ENCODE data around the gene RBM12. TPM values are rescaled to one million over a fixed set of nuclear protein-coding genes. Genes with fewer than 3 reads are reported as not detected.

Gene RBM12
- total RNA-seq, 4 donors from 2014 or later: 24.9 to 35.0 (median 30.8) TPM

GRCh38 chr20:35699957-35700624 lies 35.4 kb upstream of the RBM12 start:
- WGBS, 2 donors: 15% methylated on average over 6 of the region's 6 CpGs
- H3K4me3 ChIP-seq: peak overlapping the region; percentile 61 to 91 (median 86)
- peaks cover 0 to 42% (median 17%) of the 10 kb centered on the region in 4 donors for H3K4me1 ChIP-seq
- H3K27me3 ChIP-seq: no peaks in the 10 kb centered on the region
- TF ChIP-seq CTCF (IDR thresholded peaks at IDR 0.05) (no peak), EP300 (IDR thresholded peaks at IDR 0.05) (no peak), POLR2A (IDR thresholded peaks at IDR 0.05) (no peak)
- peak overlapping the region; percentile 68 to 96 (median 91) for H3K27ac ChIP-seq
- peaks cover 0 to 54% (median 0%) of the 10 kb centered on the region in 3 donors for H3K36me3 ChIP-seq
- H3K9me3 ChIP-seq: no peaks in the 10 kb centered on the region
- no peak for DNase-seq (ENCODE audit: low spot score in 2 of 2)

DNA sequence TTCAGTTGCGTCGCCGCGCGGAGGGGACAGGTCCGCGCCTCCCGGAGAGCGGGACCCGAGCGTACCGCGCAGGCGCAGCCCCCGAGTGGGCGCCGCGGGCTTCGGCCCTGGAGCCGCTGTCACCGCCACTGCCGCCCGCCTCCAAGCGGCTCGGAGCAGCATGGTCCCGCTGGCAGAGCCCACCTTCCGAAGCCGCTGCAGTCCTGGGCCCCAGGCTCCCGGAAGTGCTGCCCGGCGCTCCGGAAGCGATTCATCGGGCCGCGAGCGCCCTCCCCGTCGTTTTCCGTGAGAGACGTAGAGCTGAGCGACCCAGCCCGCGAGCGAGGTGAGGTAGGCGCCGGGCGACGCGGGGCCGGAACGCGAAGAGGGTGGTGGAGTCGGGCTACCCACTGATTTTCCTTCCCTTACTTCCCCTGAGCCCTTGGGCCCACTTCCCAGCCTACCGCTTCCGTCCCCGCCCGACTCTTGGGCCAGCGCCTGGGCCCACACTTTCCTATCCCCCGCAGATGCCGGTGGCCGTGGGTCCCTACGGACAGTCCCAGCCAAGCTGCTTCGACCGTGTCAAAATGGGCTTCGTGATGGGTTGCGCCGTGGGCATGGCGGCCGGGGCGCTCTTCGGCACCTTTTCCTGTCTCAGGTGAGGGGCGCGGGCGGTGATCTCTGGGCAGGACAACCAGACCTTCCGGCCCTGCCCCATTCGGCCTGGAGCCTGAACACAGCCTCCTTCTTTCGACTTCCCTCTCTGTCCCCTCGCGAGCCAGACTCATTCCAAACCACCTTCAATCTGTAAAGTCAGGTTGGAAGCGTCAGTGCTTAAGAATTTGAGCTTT lies 34.6 kb upstream of the RBM12 start, which contains the start of the genes NFS1 and ROMO1:
Gene NFS1 (minus strand): TSS at position 226 of the 830 bp plus-strand sequence. CDS start 64 bp downstream, at position 162.
Gene ROMO1 (plus strand): TSS at position 279 of the 830 bp plus-strand sequence. CDS start 228 bp downstream, at position 507.
- WGBS, 2 donors: 0% methylated on average over 53 to 69 of the region's 81 CpGs
- Histone ChIP-seq H3K36me3 (peaks cover 0 to 54% (median 0%) of the 10 kb centered on the region in 3 donors), H3K4me1 (peaks cover 0 to 42% (median 17%) of the 10 kb centered on the region in 4 donors), H3K27me3 (no peaks in the 10 kb centered on the region), H3K4me3 (peak within 1 kb of the TSS; percentile 61 to 91 (median 86)), H3K9me3 (no peaks in the 10 kb centered on the region), H3K27ac (peak within 1 kb of the TSS; percentile 68 to 96 (median 91))
- peak; percentile 60 to 88 for TF ChIP-seq EP300 (IDR thresholded peaks at IDR 0.05)
- peak in 2 of 5 experiments; percentile 46 to 53 for TF ChIP-seq CTCF (IDR thresholded peaks at IDR 0.05)
- peak; percentile 12 to 72 for TF ChIP-seq POLR2A (IDR thresholded peaks at IDR 0.05)
- peak; percentile 71 to 76 for DNase-seq (ENCODE audit: low spot score in 2 of 2)

- Histone ChIP-seq H3K4me3 (peak overlapping the region; percentile 61 to 91 (median 86)), H3K27me3 (no peaks in the 10 kb centered on the region), H3K9me3 (no peaks in the 10 kb centered on the region), H3K36me3 (peaks cover 0 to 54% (median 0%) of the 10 kb centered on the region in 3 donors), H3K4me1 (peaks cover 0 to 42% (median 17%) of the 10 kb centered on the region in 4 donors), H3K27ac (peak overlapping the region; percentile 68 to 96 (median 91))
- TF ChIP-seq EP300 (IDR thresholded peaks at IDR 0.05) (no peak), POLR2A (IDR thresholded peaks at IDR 0.05) (no peak), CTCF (IDR thresholded peaks at IDR 0.05) (no peak)
- 6 to 8% methylated on average over 37 of the region's 37 CpGs for WGBS, 2 donors
- DNase-seq (ENCODE audit: low spot score in 2 of 2): no peak
Observed at GRCh38 chr20:35698298-35699126, 33.8 kb upstream of the RBM12 start.

GRCh38 chr20:35697696-35698297 lies 33.1 kb upstream of the RBM12 start:
- H3K4me3 ChIP-seq: peak overlapping the region in 3 of 4 donors; percentile 83 to 91 (median 90)

More at GRCh38 chr20:35697696-35698297, 33.1 kb upstream of the RBM12 start:
- peak overlapping the region in 1 of 4 donors; percentile 96 for H3K27ac ChIP-seq
- peaks cover 0 to 42% (median 17%) of the 10 kb centered on the region in 4 donors for H3K4me1 ChIP-seq
- no peaks in the 10 kb centered on the region for H3K9me3 ChIP-seq
- WGBS, 2 donors: 67 to 69% methylated on average over 9 of the region's 9 CpGs
- no peak for DNase-seq (ENCODE audit: low spot score in 2 of 2)
- no peaks in the 10 kb centered on the region for H3K27me3 ChIP-seq
- H3K36me3 ChIP-seq: peaks cover 0 to 54% (median 0%) of the 10 kb centered on the region in 3 donors
- no peak for TF ChIP-seq POLR2A (IDR thresholded peaks at IDR 0.05)
- TF ChIP-seq CTCF (IDR thresholded peaks at IDR 0.05): no peak

Data from tibial nerve (tissue), 4 donors.